CD14-positive monocyte (primary cell): ENCODE results near the gene OPN1LW. TPM values are rescaled to one million over a fixed set of nuclear protein-coding genes. Genes with fewer than 3 reads are reported as not detected.
"Not testable (repeated sequence)": the region's sequence is repeated elsewhere in the genome, so short reads cannot be mapped to it uniquely, and the experiment has no call there.

ENCODE experiments used
- DNase-seq, 3 donors: peaks; one replicate each; pipeline ENCODE4 v3.0.0-alpha.2; 2011 to 2022
- H2AFZ ChIP-seq: 2 replicates; pipeline ENCODE4 v1.6.0; 2012; ENCODE audit warnings: mild to moderate bottlenecking, low read depth, low read length, inconsistent platforms; ENCODE audit not compliant: insufficient read depth, poor library complexity, severe bottlenecking
- H3K27ac ChIP-seq, 2 donors: 1 replicate in 1 of 2; 2 replicates in 1 of 2; pipeline ENCODE4 v1.5.1; 2012 to 2013; ENCODE audit warnings: low read length in 2 of 2, control low read depth in 1 of 2, inconsistent platforms in 1 of 2, low read depth in 1 of 2, mild to moderate bottlenecking in 1 of 2
- H3K27me3 ChIP-seq, 2 donors: one replicate each; pipeline versions ENCODE4 v1.6.0 to v1.6.1; 2011 to 2013; ENCODE audit warnings: low read length in 2 of 2; ENCODE audit not compliant: control insufficient read depth in 2 of 2, insufficient read depth in 2 of 2
- H3K36me3 ChIP-seq, 2 donors: replicated peaks in 1 of 2; 1 replicate in 1 of 2; 2 replicates in 1 of 2; pipeline versions ENCODE4 v1.5.1 to v1.6.1; 2012 to 2013; ENCODE audit warnings: low read length in 2 of 2, control low read depth in 1 of 2, inconsistent platforms in 1 of 2, mild to moderate bottlenecking in 1 of 2; ENCODE audit not compliant: insufficient read depth in 2 of 2, control insufficient read depth in 1 of 2
- H3K4me1 ChIP-seq, 2 donors: 1 replicate in 1 of 2; 2 replicates in 1 of 2; pipeline versions ENCODE4 v1.5.1 to v1.6.1; 2012 to 2013; ENCODE audit warnings: low read length in 2 of 2, control low read depth in 1 of 2, inconsistent platforms in 1 of 2, mild to moderate bottlenecking in 1 of 2, moderate library complexity in 1 of 2; ENCODE audit not compliant: insufficient read depth in 2 of 2, control insufficient read depth in 1 of 2
- H3K4me2 ChIP-seq: replicated peaks from 2 replicates; pipeline ENCODE3; 2012; ENCODE audit warnings: low read length, moderate library complexity, mild to moderate bottlenecking; ENCODE audit not compliant: poor library complexity, severe bottlenecking; ENCODE audit errors: extremely low read depth
- H3K4me3 ChIP-seq, 3 experiments: fragments of 200-600 bp in 1 of 3; sonication (generic) in 1 of 3; replicated peaks in 1 of 3; 1 replicate in 2 of 3; 2 replicates in 1 of 3; pipeline ENCODE4 v1.5.1; 2011 to 2013; ENCODE audit warnings: low read length in 3 of 3, mild to moderate bottlenecking in 3 of 3, control low read depth in 2 of 3, low read depth in 2 of 3, inconsistent platforms in 1 of 3, moderate library complexity in 1 of 3
- H3K79me2 ChIP-seq: 2 replicates; pipeline ENCODE4 v1.6.0; 2012; ENCODE audit warnings: mild to moderate bottlenecking, control low read depth, inconsistent platforms, low read length, moderate library complexity; ENCODE audit not compliant: insufficient read depth
- H3K9ac ChIP-seq: 2 replicates; pipeline ENCODE4 v1.6.0; 2017; ENCODE audit warnings: low read length, mild to moderate bottlenecking; ENCODE audit not compliant: insufficient read depth, poor library complexity, severe bottlenecking
- H3K9me3 ChIP-seq, 2 donors: replicated peaks in 1 of 2; 1 replicate in 1 of 2; 2 replicates in 1 of 2; pipeline versions ENCODE4 v1.5.1 to v1.6.1; 2012 to 2013; ENCODE audit warnings: low read length in 2 of 2, control low read depth in 1 of 2; ENCODE audit not compliant: control insufficient read depth in 1 of 2, insufficient read depth in 1 of 2
- H4K20me1 ChIP-seq: 2 replicates; pipeline ENCODE4 v1.6.0; 2012; ENCODE audit warnings: mild to moderate bottlenecking, low read length, control low read depth, moderate library complexity; ENCODE audit not compliant: insufficient read depth
- H3K27ac Mint-ChIP-seq, 7 donors: one replicate each; pipeline ENCODE4 v1.8.0; 2020; ENCODE audit warnings: mild to moderate bottlenecking in 7 of 7, mixed read lengths in 7 of 7, moderate library complexity in 6 of 7, inconsistent platforms in 2 of 7
- H3K27me3 Mint-ChIP-seq, 3 donors: one replicate each; pipeline ENCODE4 v1.8.0; 2021 to 2022; ENCODE audit warnings: low read depth in 3 of 3, mild to moderate bottlenecking in 3 of 3, mixed read lengths in 3 of 3, moderate library complexity in 3 of 3, inconsistent platforms in 1 of 3
- H3K36me3 Mint-ChIP-seq, 2 donors: one replicate each; pipeline ENCODE4 v1.8.0; 2020; ENCODE audit warnings: mixed read lengths in 2 of 2, inconsistent platforms in 1 of 2, mild to moderate bottlenecking in 1 of 2
- H3K4me1 Mint-ChIP-seq: one replicate; pipeline ENCODE4 v1.8.0; 2020; ENCODE audit warnings: mild to moderate bottlenecking, mixed read lengths
- H3K4me3 Mint-ChIP-seq, 2 donors: one replicate each; pipeline ENCODE4 v1.8.0; 2020; ENCODE audit warnings: mild to moderate bottlenecking in 2 of 2, mixed read lengths in 2 of 2, moderate library complexity in 1 of 2
- H3K9me3 Mint-ChIP-seq, 7 donors: one replicate each; pipeline ENCODE4 v1.8.0; 2020 to 2022; ENCODE audit warnings: mixed read lengths in 7 of 7, mild to moderate bottlenecking in 6 of 7, moderate library complexity in 6 of 7, inconsistent platforms in 2 of 7
- WGBS: methylation state at CpG from one replicate; pipeline ENCODE4 v1.1.5; 2013; ENCODE audit warnings: missing lambda C conversion rate; ENCODE audit not compliant: insufficient coverage; 5-methylcytosine and 5-hydroxymethylcytosine counted together
- intact Hi-C, 2 donors: fragments of 100-400 bp; cut with micrococcal nuclease; formaldehyde crosslinking; loops; one replicate each; pipeline versions ENCODE4 v1.15.0 to v1.15.1; 2023
- polyA plus RNA-seq, 3 donors: library from polyadenylated mRNA; depleted of rRNA in 1 of 3; unstranded in 2 of 3; stranded (reverse) in 1 of 3; fragments of 300-500 nt in 2 of 3; fragments of >200 nt in 1 of 3; fragmentation: Illumina TruSeq in 2 of 3; gene quantifications; 1 replicate in 2 of 3; 2 replicates in 1 of 3; pipeline ENCODE4 v1.2.3, GENCODE V29; 2012 to 2021

OPN1LW gene
- polyA plus RNA-seq, 3 donors, result not detected

DNA sequence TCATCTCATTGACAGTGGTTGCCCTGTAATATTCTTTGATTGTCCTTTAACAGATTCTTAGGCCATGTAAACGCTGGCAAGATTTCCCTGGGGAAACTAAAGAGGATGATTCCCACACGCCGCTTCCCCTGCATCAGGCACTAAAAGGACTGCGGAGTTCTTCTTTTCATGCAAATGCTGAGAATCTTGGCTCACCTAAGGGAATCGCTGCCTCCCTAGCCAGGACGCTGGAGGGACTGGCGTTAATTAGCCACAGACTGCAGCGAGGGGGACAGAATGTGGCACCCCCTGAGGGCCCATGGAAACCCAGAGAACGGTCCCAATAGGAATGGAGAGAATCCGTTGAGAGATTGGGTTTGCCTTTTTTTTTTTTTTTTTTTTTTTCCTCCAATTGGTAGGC, 30.3 kb downstream of the OPN1LW start:
- H3K27ac Mint-ChIP-seq, H3K36me3 ChIP-seq, H3K4me1 ChIP-seq, H3K9me3 ChIP-seq, H4K20me1 ChIP-seq, H3K79me2 ChIP-seq, H2AFZ ChIP-seq, DNase-seq, H3K27me3 ChIP-seq, H3K36me3 Mint-ChIP-seq, H3K9me3 Mint-ChIP-seq, H3K9ac ChIP-seq, H3K4me3 Mint-ChIP-seq, H3K27ac ChIP-seq, H3K4me2 ChIP-seq, H3K4me1 Mint-ChIP-seq, H3K4me3 ChIP-seq, H3K27me3 Mint-ChIP-seq, intact Hi-C loops: not testable (repeated sequence)
- WGBS, result no CpG with 5 or more reads among the region's 10 CpGs

DNA sequence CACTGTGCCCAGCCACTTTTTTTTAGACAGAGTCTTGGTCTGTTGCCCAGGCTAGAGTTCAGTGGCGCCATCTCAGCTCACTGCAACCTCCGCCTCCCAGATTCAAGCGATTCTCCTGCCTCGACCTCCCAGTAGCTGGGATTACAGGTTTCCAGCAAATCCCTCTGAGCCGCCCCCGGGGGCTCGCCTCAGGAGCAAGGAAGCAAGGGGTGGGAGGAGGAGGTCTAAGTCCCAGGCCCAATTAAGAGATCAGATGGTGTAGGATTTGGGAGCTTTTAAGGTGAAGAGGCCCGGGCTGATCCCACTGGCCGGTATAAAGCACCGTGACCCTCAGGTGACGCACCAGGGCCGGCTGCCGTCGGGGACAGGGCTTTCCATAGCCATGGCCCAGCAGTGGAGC, 38.3 kb downstream of the OPN1LW start, which contains the start of gene OPN1MW:
Gene OPN1MW, plus strand, starts transcription at position 301 of the 400 bp plus-strand sequence. Its CDS starts 82 bp downstream, at position 383.
- not testable (repeated sequence) for H3K27ac ChIP-seq, H3K36me3 Mint-ChIP-seq

DNA sequence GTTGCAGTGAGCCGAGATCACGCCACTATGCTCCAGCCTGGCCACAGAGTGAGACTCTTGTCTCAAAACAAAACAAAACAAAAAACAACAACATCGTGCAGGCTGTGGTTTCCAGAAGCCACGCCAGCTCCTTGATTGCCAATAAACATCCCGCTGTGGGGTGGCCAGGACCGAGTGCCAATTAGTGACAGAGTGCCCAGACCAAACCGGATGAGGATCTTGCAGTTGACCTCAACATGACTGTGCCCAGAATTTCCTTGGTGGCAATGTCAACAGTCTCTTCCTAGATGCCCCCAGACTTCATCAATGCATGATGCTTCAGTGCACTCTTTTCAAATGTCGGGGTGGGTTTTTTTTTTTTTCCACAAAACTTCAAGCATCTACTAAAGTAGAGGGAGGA, 39.8 kb downstream of the OPN1LW start:
- H3K36me3 Mint-ChIP-seq, DNase-seq, H3K9me3 ChIP-seq, H3K27me3 Mint-ChIP-seq, H3K36me3 ChIP-seq, H3K4me1 ChIP-seq, H3K4me3 ChIP-seq, H2AFZ ChIP-seq, H4K20me1 ChIP-seq, H3K27ac Mint-ChIP-seq, H3K4me2 ChIP-seq, H3K4me3 Mint-ChIP-seq, H3K79me2 ChIP-seq, H3K4me1 Mint-ChIP-seq, H3K9me3 Mint-ChIP-seq, intact Hi-C loops, H3K27ac ChIP-seq, H3K27me3 ChIP-seq, H3K9ac ChIP-seq: not testable (repeated sequence)
- WGBS, result no CpG with 5 or more reads among the region's 8 CpGs

More for the DNA sequence above, 38.3 kb downstream of the OPN1LW start, which contains the start of gene OPN1MW:
- DNase-seq, H3K4me3 Mint-ChIP-seq, H2AFZ ChIP-seq, H3K36me3 ChIP-seq, H3K4me2 ChIP-seq, H3K27me3 ChIP-seq, intact Hi-C loops, H3K27me3 Mint-ChIP-seq, H3K4me1 ChIP-seq, H3K9me3 Mint-ChIP-seq, H3K4me1 Mint-ChIP-seq, H3K9ac ChIP-seq, H4K20me1 ChIP-seq, H3K4me3 ChIP-seq, H3K9me3 ChIP-seq, H3K79me2 ChIP-seq, H3K27ac Mint-ChIP-seq: not testable (repeated sequence)
- no CpG with 5 or more reads among the region's 14 CpGs for WGBS

DNA sequence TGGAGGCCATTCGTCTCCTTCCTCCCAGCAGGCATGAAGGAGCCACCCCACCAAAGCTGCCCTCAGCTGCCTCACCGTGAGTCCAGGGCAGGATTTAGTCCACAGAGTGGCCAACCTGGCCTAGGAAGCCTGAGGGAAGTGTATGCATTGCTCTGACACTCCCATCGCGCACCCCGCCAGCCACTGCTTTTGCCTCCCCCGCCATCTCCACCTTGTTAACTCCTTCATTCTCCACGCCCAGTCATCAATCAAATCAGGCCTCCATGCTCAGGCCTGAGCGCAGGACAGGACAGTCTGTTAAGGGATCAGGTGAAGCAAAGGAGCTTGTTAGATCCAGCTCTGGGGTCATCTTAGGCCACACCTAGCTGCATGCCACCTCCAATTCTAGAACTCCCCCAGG, 48.8 kb downstream of the OPN1LW start:
- H3K4me1 Mint-ChIP-seq, H3K27me3 ChIP-seq: not testable (repeated sequence)

More for the DNA sequence above, 48.8 kb downstream of the OPN1LW start:
- H3K36me3 Mint-ChIP-seq, H3K27ac Mint-ChIP-seq, H3K4me3 Mint-ChIP-seq, H4K20me1 ChIP-seq, DNase-seq, H3K9me3 ChIP-seq, intact Hi-C loops, H3K27ac ChIP-seq, H3K9ac ChIP-seq, H3K4me1 ChIP-seq, H2AFZ ChIP-seq, H3K4me3 ChIP-seq, H3K36me3 ChIP-seq, H3K9me3 Mint-ChIP-seq, H3K79me2 ChIP-seq, H3K27me3 Mint-ChIP-seq, H3K4me2 ChIP-seq: not testable (repeated sequence)
- WGBS, result no CpG with 5 or more reads among the region's 8 CpGs
